GM19328 (cell line): ENCODE data around the gene PASK.

ENCODE experiments used
- ATAC-seq: cut with Tn5 transposase; IDR thresholded peaks from one replicate; pipeline ENCODE4 v1.9.1; 2021; ENCODE audit warnings: mild to moderate bottlenecking, moderate library complexity; ENCODE audit not compliant: unreplicated experiment

The PASK gene

DNA sequence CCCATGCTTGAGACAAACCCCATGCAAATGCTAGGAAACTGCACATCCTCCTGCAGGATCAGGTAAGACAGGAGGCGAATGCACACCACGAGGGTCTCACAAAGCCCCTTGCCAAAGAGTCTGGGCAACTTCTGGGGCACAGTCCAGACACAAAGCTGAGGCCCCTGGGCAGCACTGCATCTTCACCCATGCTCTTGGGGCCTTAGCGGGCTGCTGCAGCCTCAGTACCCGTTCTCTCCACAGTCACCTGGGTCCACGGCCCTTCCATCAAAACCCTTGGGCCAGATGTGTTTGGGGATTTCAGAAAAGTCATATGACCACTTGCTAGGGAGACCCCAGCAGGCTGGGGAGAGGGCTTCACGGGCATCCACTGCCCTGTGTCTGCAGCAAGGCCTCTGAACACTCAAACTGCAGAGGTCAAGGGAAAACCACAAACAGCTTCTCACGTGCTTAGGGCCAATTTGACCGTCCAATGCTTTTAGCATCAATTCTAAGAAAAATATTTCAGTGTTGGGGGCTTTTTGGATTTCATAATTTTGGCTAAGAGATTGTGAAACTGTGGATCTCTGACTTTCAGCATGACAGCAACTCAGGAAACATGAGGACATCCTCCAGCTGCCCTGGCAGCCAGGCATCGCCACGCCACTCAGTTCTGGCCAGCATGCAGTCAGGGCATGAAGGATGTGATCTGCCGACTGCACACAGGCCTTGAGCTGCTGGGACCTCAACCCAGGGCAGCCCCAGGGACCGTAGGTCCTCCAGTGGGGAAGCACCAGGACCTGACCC is 20.0 kb downstream of the PASK start:
- no peak for ATAC-seq

DNA sequence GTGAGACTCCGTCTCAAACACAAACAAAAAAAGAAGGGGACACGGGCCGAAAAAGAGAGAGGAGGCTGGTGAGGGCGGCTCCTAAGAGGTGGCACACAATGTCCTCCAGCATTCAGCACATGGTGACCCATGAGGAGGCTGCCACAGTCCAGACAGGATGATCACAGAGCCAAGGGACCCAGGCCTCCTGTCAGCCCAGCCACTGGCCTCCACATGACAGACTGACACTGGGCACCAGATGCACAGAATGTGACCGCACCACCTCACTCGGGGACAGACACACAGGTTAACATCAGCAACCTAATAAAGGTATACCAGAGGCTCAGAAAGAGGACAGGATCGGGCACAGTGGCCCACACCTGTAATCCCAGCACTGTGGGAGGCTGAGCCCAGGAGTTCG is 21.0 kb downstream of the PASK start:
- no peak for ATAC-seq

DNA sequence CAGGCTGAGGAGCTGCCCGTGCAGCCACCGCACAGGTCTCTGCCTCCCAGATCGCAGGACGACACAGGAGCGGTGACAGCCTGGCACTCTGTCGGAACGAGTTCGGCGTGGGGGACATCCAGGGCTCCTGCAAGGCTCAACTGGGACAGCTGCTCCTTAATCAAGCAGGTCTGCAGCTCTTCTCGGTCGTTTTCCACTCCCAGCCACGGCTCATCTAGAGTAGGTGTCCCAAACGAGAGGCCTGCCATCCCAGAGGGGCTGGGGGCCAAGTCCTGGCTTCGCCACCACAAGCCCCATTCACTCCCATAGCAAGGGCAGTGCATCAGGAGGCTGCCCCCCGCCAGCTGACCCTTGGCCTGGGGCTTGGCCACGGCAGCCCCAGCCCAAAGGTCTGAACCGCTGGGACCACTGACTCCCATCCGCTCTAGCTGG is 22.5 kb downstream of the PASK start:
- ATAC-seq = no peak

DNA sequence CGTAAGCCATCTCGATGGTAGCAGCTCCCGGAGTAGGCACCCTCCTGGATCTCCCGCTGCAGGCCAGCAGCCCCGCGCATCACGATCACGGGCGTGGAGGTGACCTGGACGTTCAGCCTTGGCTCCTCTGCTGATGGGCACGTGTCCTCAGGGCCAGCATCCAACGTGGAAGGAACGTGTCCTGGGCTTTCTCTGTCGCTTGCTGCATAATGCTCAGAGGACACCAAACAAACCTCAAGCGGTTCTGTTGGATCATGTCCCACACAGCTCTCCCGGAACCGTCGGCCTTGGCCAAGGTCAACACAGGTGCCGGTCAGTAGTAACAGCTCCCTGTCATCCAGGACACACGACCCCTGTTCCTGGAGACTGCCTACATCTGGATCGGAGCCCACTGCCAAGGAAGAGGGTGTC is 23.1 kb downstream of the PASK start:
- no peak for ATAC-seq

DNA sequence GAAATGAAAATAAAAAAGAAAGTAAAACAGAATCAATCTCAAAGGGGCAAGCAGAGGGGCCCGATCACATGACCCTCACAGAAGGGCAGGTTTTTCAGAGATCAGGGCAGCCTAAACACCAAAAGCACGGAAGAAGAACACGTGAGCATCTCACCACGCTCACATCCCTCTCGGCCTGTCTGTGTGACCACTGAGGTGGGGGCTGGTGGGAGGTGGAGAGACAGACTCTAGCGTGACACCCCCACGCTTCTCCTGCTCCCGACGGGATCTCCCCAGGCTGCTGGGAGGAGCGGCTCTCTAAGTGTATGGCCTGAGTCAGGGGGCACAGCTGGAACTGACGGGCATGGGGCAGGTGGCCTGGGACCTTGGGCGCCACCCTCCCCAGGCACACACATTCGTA is 23.6 kb downstream of the PASK start:
- no peak for ATAC-seq

DNA sequence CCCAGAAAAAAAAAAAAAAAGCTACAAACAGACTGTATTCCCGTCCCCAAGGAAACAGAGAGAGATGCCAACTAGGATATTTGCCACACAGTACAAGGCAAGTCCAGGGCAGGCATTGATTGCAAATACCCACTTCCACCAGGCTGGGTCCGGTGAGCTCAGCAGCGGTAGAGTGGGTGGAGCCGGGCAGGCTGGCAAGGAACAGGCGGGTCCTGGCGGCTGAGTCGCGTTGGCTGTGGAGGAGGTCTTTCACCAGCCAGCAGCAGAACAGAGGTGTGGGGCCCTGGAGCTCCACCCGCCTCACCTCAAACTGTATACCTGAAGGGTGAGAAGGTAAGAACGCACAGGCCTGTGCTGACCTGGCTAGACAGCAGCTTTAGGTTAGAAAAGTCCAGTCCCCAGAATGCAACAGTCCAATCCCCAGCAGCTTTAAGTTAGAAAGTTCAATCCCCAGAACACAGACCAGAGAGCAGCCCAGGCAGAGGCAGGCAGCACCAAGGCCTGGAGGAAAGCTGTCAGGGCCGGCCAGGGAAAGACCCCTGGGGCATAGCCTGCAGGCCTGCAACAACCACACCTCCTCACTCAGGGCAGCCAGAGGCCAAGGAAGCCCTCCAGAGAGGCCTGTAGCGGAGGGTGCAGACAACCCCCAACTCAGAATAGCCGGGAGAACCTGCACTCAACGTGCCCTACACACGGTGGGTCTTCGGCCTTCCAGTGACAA is 25.3 kb downstream of the PASK start:
- ATAC-seq = no peak

DNA sequence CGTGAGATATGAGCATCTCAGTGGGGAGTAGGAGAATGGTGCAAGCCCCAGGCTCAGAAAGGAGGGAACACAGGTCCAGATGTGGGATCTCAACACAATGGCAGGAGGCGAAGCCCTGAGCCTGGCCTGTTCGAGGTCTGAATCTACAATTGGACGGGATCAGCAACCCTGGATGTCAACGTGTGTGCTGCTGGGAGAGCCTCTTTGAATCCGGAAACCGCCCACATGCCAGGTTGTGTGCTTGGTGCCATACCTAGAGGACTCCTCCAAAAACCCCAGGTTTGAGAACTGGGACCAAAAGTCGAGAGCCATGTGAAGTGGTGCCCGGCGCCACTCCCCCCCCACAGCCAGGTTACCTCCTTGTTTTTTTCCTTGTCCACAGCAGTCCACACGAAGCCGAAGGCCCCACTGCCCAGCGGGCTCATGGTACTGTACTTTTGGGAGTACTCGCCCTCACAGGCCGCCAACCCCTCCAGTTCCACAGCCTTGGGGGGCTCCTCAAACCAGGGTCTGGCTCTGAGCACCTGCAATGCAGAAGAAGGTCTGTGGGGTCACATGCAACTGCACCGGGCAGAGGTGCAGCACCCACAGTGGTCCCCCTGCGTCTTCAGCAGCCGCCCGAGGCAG is 26.8 kb downstream of the PASK start:
- no peak for ATAC-seq

DNA sequence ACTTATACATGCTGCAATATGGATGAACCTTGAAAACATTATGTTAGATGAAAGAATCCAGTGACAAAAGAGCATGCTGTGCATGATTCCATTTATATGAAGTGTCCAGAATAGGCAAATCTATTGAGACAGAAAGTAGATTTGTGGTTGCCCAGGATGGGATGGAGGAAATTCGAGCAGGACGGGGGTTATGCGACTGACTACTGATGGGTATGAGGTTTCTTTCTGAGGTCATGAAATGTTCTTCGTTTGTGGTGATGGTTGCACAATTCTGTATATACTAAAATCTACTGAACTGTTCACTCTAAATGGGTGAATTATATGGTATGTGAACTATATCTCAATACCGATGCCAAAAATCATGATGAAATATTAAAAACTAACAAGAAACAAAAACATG is 28.3 kb downstream of the PASK start:
- ATAC-seq = no peak

DNA sequence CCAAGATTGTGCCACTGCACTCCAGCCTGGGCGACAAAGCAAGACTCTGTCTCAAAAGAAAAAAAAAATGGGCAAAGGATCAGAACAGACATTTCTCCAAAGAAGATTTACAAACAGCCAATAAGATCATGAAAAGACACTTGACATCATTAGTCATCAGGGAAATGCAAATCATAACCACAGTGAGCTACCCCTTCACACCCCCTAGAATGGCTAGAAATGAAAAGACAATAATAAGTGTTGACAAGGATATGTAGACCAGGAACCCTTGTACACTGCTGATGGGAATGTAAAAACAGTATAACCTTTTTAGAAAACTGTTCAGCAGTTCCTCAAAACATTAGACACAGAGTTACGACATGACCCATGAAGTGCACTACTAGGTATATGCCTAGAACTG is 28.8 kb downstream of the PASK start:
- no peak for ATAC-seq

DNA sequence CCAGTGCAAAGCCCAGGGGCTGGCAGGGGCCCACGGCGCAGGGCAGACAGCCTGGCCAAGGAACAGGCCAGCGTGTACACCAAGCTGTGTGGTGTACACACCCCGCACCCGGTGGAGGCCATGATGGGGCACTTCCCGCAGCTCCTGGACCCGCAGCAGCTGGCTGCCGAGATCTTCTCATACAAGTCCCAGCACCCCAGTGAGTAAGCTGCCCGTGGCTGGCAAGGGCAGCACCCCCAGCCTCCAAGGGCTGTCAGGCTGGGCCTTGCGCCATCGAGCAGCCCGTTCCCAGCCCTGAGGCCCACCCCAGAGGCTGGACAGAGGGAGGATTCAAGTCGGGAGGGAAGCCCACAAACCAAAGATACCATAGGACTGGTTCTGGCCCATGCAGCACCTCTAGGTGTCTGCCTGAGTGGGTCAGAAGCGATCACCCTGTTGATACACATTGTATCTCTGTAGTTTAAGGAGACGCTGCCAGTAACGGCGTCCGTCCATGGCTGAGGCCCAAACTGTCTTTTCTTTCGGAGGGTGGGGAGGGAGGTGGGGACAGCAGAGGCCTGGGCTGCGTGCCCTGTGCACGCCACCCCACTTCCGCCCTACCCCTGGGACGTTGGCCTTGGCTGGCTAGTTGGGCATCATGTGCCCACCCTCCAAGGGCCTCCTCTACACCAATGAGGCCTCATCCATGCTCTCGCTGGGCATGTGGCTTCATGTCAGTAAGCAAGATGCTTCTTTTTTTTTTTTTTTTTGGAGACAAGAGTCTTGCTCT is 30.4 kb downstream of the PASK start:
- ATAC-seq = no peak

DNA sequence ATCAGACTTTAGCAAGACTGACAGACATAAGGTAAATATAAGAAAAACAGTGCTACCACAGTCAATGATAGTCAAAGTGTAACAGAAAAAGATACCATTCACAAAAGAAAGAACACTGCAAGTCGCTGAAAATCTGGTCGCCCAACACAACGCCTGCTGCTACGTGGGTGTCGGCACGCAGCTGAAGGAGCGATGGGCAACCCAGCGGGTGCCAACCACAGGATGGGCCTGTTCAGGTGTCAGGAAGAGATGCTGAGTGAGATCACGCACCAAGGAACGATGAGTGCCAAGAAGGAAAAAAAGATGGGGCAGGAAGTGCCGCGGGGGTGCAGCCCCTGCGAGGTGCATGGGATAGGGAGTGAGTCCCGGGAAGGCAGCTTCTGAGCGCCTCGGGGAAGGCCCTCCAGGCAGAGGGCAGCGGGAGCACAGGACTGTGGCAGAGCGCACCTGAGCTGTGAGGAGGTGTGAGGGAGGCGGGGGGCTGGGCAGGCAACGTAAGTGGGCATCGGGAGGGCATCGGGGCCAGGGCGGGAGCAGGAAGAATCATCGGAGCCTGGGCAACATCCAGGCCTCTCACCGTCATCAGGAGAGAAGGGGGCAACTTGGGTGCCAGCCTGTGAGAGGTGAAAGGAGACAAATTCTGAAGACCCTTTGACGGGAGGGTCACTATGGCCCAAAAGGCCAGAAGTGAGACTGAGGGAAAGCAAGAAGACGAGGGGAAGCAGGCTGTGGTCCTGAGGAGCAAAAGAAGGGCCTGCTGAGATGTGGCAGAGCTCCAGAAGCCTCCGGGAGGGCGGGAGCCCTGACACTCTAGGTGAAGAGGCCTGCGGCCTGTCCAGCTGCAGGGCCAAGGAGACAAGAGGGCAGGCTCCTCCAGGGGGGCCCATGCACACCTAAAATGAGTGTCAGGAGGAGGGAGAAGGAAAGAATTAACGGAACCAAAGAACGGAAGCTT is 32.4 kb downstream of the PASK start:
- ATAC-seq = no peak

DNA sequence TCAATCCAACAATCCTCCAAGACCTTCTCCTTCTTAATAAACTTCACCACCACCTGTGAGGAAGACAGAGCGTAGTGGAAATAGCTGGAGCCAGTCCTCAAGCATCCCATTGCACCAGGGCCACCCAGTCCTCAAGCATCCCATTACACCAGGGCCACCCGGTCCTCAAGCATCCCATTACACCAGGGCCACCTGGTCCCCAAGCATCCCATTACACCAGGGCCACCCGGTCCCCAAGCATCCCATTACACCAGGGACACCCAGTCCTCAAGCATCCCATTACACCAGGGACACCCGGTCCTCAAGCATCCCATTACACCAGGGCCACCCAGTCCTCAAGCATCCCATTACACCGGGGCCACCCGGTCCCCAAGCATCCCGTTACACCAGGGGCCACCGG is 33.9 kb downstream of the PASK start:
- no peak for ATAC-seq

DNA sequence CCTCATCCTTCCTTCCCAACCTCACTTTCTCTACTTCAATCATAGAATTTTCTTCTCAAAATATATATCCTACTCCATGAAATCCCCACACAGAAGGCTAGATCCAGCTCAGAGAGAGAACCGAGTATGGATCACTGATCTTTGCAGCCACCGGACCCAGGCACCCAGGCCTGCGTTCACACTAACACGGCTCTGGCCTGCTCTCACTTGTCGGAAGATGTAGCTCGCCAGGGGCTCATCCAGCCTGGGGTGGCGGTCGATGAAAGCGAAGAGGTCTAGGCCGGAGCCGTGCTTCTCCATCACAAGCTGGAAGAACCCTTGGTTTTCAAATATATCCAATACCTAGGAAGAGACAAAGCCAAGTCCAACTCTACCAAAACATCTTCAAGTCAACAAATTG is 34.4 kb downstream of the PASK start:
- no peak for ATAC-seq

DNA sequence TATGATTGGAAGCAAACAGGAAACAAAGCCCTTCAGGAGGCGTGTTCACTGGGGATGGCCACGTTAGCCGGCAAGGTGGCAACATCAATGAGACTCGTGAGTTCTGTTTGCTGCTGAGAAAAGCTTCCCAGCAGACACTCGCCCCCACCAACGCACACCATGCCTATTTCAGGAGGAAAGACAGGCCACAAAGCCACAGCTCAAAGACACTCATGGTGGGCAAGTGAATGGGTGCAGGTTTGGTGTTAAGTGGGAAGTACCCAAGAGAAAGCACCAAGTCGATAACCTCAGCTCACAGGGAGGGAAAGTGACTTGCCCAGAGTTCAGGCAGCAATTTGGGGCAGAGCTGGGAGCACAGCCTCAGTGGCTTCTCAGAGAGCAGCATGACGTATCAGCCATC is 36.7 kb downstream of the PASK start:
- ATAC-seq = no peak

DNA sequence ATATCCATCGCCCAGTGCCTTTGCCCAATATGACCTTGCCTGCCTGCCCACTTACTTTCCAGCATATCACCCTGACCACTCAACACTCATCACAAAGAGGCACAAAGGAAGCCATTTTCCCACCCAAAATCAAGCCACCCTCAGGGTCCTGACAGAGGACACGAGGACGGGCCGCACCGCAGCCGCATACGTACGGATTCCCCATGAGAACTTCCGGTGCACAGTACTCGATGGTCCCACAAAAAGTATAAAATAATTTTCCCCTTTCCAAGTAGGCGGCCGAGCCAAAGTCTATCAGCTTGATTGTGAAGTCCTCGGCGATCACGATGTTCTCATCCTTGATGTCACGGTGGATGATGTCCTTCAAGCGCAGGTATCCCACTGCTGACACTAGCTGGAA is 37.2 kb downstream of the PASK start:
- ATAC-seq = no peak

DNA sequence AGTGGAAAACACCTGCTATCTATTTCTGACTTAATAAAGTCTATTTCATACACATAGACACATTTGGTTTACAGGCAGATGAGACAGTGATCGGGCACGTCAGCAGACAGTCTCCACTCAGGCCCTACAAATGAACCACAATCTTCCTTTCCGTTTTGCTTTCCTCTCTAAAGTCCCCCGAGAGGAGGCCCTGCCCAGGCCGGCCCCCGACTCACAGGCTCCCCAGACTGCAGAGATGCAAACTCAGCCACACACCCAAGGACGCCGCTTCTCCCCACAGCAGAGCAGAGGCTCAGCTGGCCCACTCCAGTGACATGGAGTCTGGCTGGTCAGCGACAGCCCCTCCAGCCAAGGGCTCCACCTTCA is 37.8 kb downstream of the PASK start:
- no peak for ATAC-seq

DNA sequence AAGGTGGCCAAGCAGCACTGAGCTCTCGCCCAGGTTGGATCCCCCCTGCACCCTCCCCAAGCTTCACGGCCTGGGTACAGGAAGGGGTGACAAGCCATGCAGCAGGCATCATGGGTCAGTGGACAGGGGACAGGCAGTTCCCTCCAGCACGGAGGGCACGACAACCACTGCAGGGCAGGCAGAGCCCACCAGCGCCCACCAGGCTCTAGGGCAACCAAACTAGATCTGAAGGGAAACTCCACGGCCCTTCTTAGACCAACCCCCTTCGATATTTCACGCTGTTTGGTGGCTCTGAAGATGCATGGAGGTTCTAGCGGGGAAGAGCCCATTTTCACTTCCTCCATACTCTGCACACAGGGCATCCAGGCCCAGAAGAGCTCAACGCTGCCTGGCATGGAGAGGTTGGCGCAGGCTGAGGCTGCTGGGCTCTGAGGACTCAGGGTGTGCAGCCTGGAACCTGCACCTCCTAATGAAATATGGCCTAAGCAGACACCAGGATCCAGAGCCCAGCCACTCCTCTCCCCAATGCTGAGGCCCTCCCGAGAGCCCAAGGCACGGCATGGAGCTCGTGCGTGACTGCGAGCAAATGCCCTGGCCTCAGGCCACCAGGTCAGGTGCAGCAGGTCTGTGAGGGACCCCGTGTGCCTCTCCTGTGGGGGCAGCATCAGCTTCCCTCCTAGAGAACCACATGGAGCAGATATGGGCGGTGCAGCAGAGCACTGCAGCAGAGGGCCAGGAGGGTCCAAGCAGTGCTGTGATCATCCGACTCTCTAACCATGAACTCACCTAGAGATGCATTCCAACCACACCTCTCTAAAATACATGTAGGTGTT is 38.4 kb downstream of the PASK start:
- ATAC-seq = no peak

DNA sequence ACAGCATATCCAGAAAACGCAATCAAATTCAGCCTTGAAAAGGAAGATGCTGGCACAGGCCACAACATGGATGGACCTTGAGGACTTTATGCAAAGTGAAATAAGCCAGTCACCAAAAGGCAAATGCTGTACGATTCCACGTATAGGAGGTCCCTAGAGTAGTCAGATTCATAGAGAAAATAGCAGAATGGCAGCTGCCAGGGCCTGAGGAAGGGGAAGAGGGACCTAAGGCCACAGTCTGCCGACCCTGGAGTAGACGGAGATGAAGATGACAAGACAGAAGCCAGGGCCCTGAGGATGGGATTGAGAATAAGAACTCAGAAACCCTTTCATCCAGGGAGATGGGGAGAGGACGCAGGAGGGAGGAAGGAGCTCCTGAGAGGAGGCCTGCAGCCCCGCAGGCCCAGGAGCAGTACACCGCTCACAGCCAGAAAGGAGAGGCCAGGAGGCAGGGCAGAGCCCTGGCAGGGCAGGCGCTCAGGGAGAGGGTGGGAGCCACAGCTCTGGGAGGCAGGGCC is 39.1 kb downstream of the PASK start:
- ATAC-seq = no peak
